Immature natural killer cell (primary cell): ENCODE results near the gene PIGV. TPM values are rescaled to one million over a fixed set of nuclear protein-coding genes. Genes with fewer than 3 reads are reported as not detected.

Experiments used
- DNase-seq, 3 donors: peaks; one replicate each; pipeline ENCODE4 v3.0.0; 2022; ENCODE audit warnings: mixed read lengths in 1 of 3
- H3K27ac Mint-ChIP-seq, 6 donors: one replicate each; pipeline ENCODE4 v1.8.0; 2020; ENCODE audit warnings: mixed read lengths in 6 of 6, mild to moderate bottlenecking in 5 of 6, inconsistent platforms in 4 of 6, moderate library complexity in 3 of 6
- H3K27me3 Mint-ChIP-seq, 3 donors: one replicate each; pipeline ENCODE4 v1.8.0; 2020 to 2021; ENCODE audit warnings: low read depth in 3 of 3, mild to moderate bottlenecking in 3 of 3, mixed read lengths in 3 of 3, moderate library complexity in 3 of 3, inconsistent platforms in 1 of 3
- H3K36me3 Mint-ChIP-seq, 3 donors: one replicate each; pipeline ENCODE4 v1.8.0; 2020; ENCODE audit warnings: mixed read lengths in 3 of 3, inconsistent platforms in 2 of 3, mild to moderate bottlenecking in 2 of 3
- H3K4me1 Mint-ChIP-seq, 2 donors: one replicate each; pipeline ENCODE4 v1.8.0; 2020; ENCODE audit warnings: inconsistent platforms in 2 of 2, mild to moderate bottlenecking in 2 of 2, mixed read lengths in 2 of 2, moderate library complexity in 1 of 2
- H3K4me3 Mint-ChIP-seq, 5 donors: one replicate each; pipeline ENCODE4 v1.8.0; 2020; ENCODE audit warnings: mild to moderate bottlenecking in 5 of 5, mixed read lengths in 5 of 5, inconsistent platforms in 3 of 5, moderate library complexity in 3 of 5
- H3K9me3 Mint-ChIP-seq, 6 donors: one replicate each; pipeline ENCODE4 v1.8.0; 2020; ENCODE audit warnings: mild to moderate bottlenecking in 6 of 6, mixed read lengths in 6 of 6, inconsistent platforms in 4 of 6, moderate library complexity in 3 of 6
- polyA plus RNA-seq, 3 donors: library from polyadenylated mRNA; unstranded; fragments of 300-500 nt; fragmentation: Illumina TruSeq; gene quantifications; one replicate each; pipeline ENCODE4 v1.2.3, GENCODE V29; 2021

PIGV gene
- polyA plus RNA-seq, 3 donors from 2014 or later = 9.8 to 20.0 (median 13.7) TPM

GRCh38 chr1:26781206-26781825 lies 6.4 kb upstream of the PIGV start:
- peak; percentile 35 to 51 (median 36) for DNase-seq
- Mint-ChIP-seq H3K4me3 (peak overlapping the region in 4 of 5 donors; percentile 0 to 61 (median 32)), H3K9me3 (no peaks in the 10 kb centered on the region), H3K27ac (peak overlapping the region; percentile 73 to 89 (median 82)), H3K4me1 (peaks cover 67 to 76% of the 10 kb centered on the region in 2 donors), H3K27me3 (peaks cover 1 to 17% (median 5%) of the 10 kb centered on the region in 3 donors), H3K36me3 (peaks cover 22 to 43% (median 36%) of the 10 kb centered on the region in 3 donors)

GRCh38 chr1:26782521-26783212 lies 5.1 kb upstream of the PIGV start:
- no peak overlapping the region for H3K4me3 Mint-ChIP-seq

GRCh38 chr1:26783646-26784022 lies 4.1 kb upstream of the PIGV start:
- H3K4me3 Mint-ChIP-seq = no peak overlapping the region
- H3K9me3 Mint-ChIP-seq = no peaks in the 10 kb centered on the region
- peaks cover 10 to 33% (median 15%) of the 10 kb centered on the region in 3 donors for H3K27me3 Mint-ChIP-seq
- H3K36me3 Mint-ChIP-seq = peaks cover 11 to 31% (median 24%) of the 10 kb centered on the region in 3 donors
- H3K27ac Mint-ChIP-seq = peak overlapping the region; percentile 52 to 100 (median 78)
- peaks cover 79 to 88% of the 10 kb centered on the region in 2 donors for H3K4me1 Mint-ChIP-seq
- DNase-seq = no peak

More at GRCh38 chr1:26782521-26783212, 5.1 kb upstream of the PIGV start:
- Mint-ChIP-seq H3K27me3 (peaks cover 10 to 30% (median 13%) of the 10 kb centered on the region in 3 donors), H3K27ac (peak overlapping the region; percentile 57 to 82 (median 78)), H3K9me3 (no peaks in the 10 kb centered on the region), H3K36me3 (peaks cover 17 to 38% (median 31%) of the 10 kb centered on the region in 3 donors), H3K4me1 (peaks cover 79 to 90% of the 10 kb centered on the region in 2 donors)
- DNase-seq = no peak

- Mint-ChIP-seq H3K9me3 (no peaks in the 10 kb centered on the region), H3K36me3 (peaks cover 4 to 24% (median 18%) of the 10 kb centered on the region in 3 donors), H3K27ac (peak overlapping the region in 4 of 6 donors; percentile 52 to 100 (median 98)), H3K27me3 (peaks cover 10 to 33% (median 21%) of the 10 kb centered on the region in 3 donors), H3K4me3 (peak overlapping the region in 1 of 5 donors; percentile 37), H3K4me1 (peaks cover 81 to 88% of the 10 kb centered on the region in 2 donors)
- no peak for DNase-seq
Measured at GRCh38 chr1:26784023-26784871, 3.5 kb upstream of the PIGV start.

- H3K27me3 Mint-ChIP-seq = peaks cover 10 to 31% (median 19%) of the 10 kb centered on the region in 3 donors
- H3K4me3 Mint-ChIP-seq = peak overlapping the region in 4 of 5 donors; percentile 37 to 100 (median 50)
- no peaks in the 10 kb centered on the region for H3K9me3 Mint-ChIP-seq
- peak overlapping the region; percentile 95 to 100 (median 100) for H3K27ac Mint-ChIP-seq
- no peak for DNase-seq
- peaks cover 4 to 18% (median 15%) of the 10 kb centered on the region in 3 donors for H3K36me3 Mint-ChIP-seq
- H3K4me1 Mint-ChIP-seq = peaks cover 83 to 89% of the 10 kb centered on the region in 2 donors
Measured at GRCh38 chr1:26784886-26785285, 2.9 kb upstream of the PIGV start.

GRCh38 chr1:26785611-26786436 lies 1.9 kb upstream of the PIGV start:
- peaks cover 88 to 95% of the 10 kb centered on the region in 2 donors for H3K4me1 Mint-ChIP-seq

GRCh38 chr1:26786437-26787380 lies 1.0 kb upstream of the PIGV start:
- no peak for DNase-seq
- peak overlapping the region; percentile 99 to 100 (median 100) for H3K27ac Mint-ChIP-seq
- peaks cover 85 to 95% of the 10 kb centered on the region in 2 donors for H3K4me1 Mint-ChIP-seq
- H3K9me3 Mint-ChIP-seq = no peaks in the 10 kb centered on the region
- peaks cover 4 to 15% (median 9%) of the 10 kb centered on the region in 3 donors for H3K36me3 Mint-ChIP-seq
- H3K4me3 Mint-ChIP-seq = peak overlapping the region; percentile 99 to 100 (median 100)
- H3K27me3 Mint-ChIP-seq = peaks cover 10 to 31% (median 21%) of the 10 kb centered on the region in 3 donors

More at GRCh38 chr1:26785611-26786436, 1.9 kb upstream of the PIGV start:
- peak in 2 of 3 donors; percentile 16 to 40 for DNase-seq
- peak overlapping the region; percentile 99 to 100 (median 100) for H3K4me3 Mint-ChIP-seq
- peaks cover 10 to 29% (median 21%) of the 10 kb centered on the region in 3 donors for H3K27me3 Mint-ChIP-seq
- H3K9me3 Mint-ChIP-seq = no peaks in the 10 kb centered on the region
- peak overlapping the region; percentile 99 to 100 (median 100) for H3K27ac Mint-ChIP-seq
- H3K36me3 Mint-ChIP-seq = peaks cover 4 to 17% (median 15%) of the 10 kb centered on the region in 3 donors

- DNase-seq = peak; percentile 94 to 96 (median 95)
- Mint-ChIP-seq H3K4me3 (peak overlapping the region; percentile 99 to 100 (median 100)), H3K27ac (peak overlapping the region; percentile 99 to 100 (median 100)), H3K36me3 (peaks cover 4 to 13% (median 7%) of the 10 kb centered on the region in 3 donors), H3K27me3 (peaks cover 10 to 30% (median 21%) of the 10 kb centered on the region in 3 donors), H3K9me3 (no peaks in the 10 kb centered on the region), H3K4me1 (peaks cover 79 to 89% of the 10 kb centered on the region in 2 donors)
Measured at GRCh38 chr1:26787381-26787705, 407 bp upstream of the PIGV start.

- H3K27ac Mint-ChIP-seq = peak overlapping the region; percentile 93 to 100 (median 98)
- H3K4me3 Mint-ChIP-seq = peak overlapping the region; percentile 99 to 100 (median 100)
- H3K36me3 Mint-ChIP-seq = peaks cover 9 to 15% (median 14%) of the 10 kb centered on the region in 3 donors
- H3K27me3 Mint-ChIP-seq = peaks cover 10 to 30% (median 21%) of the 10 kb centered on the region in 3 donors
- no peaks in the 10 kb centered on the region for H3K9me3 Mint-ChIP-seq
- peaks cover 74 to 84% of the 10 kb centered on the region in 2 donors for H3K4me1 Mint-ChIP-seq
- DNase-seq = no peak
Measured at GRCh38 chr1:26788515-26788785, 700 bp downstream of the PIGV start.

- peaks cover 9 to 30% (median 21%) of the 10 kb centered on the region in 3 donors for H3K27me3 Mint-ChIP-seq
- H3K4me3 Mint-ChIP-seq = peak overlapping the region; percentile 99 to 100 (median 100)
- peaks cover 69 to 78% of the 10 kb centered on the region in 2 donors for H3K4me1 Mint-ChIP-seq
- peak; percentile 78 to 83 (median 80) for DNase-seq
- no peaks in the 10 kb centered on the region for H3K9me3 Mint-ChIP-seq
- peak overlapping the region; percentile 93 to 100 (median 98) for H3K27ac Mint-ChIP-seq
- H3K36me3 Mint-ChIP-seq = peaks cover 9 to 18% (median 15%) of the 10 kb centered on the region in 3 donors
Measured at GRCh38 chr1:26788836-26789611, 1.3 kb downstream of the PIGV start.

- peak overlapping the region; percentile 93 to 100 (median 98) for H3K27ac Mint-ChIP-seq
- no peaks in the 10 kb centered on the region for H3K9me3 Mint-ChIP-seq
- peaks cover 64 to 73% of the 10 kb centered on the region in 2 donors for H3K4me1 Mint-ChIP-seq
- H3K27me3 Mint-ChIP-seq = peaks cover 8 to 30% (median 18%) of the 10 kb centered on the region in 3 donors
- H3K36me3 Mint-ChIP-seq = peaks cover 12 to 21% (median 19%) of the 10 kb centered on the region in 3 donors
- DNase-seq = no peak
- H3K4me3 Mint-ChIP-seq = peak overlapping the region in 4 of 5 donors; percentile 99 to 100 (median 100)
Measured at GRCh38 chr1:26789612-26789865, 1.8 kb downstream of the PIGV start.
